ENCODE measurements around the gene B4GALT4. TPM values are rescaled to one million over a fixed set of nuclear protein-coding genes. Genes with fewer than 3 reads are reported as not detected.

Gene B4GALT4
- polyA plus RNA-seq, 2 of the 4 experiments (the other 2 are of a cell fraction), result 101 to 193 TPM

DNA sequence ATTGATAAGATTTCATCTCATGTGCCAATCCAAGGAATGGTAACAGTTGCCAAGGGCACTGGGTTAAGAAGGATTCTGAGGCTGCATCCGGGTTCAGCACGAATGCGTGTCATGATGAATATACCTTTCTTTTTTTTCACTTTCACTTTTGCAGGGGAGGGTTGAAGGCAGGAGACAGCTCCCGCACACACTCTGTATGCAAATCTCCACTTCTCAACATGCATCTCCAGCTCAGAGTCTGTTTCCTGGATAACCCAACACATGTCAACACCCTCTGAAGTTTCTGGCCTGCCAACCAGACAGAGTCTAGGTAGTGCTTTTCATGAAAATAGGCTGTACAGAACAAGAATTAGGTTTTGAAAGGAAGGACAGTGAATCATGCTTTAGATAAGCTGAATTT lies 21.6 kb downstream of the B4GALT4 start:
- ChIA-PET CTCF (interaction anchor here (0.8 kb wide), 1 partner anchor 208 kb away, joined by 3 read pairs; no protein-coding TSS in a partner anchor), POLR2A (no interaction called here)
- WGBS (ENCODE audit: missing lambda C conversion rate), result 89% methylated on average over 4 of the region's 4 CpGs
- H3K4me1 ChIP-seq, result peaks cover 60% of the 10 kb centered on the region
- H3K4me3 ChIP-seq, result no peak overlapping the region
- DNase-seq (ENCODE audit: low read depth in 1 of 2, low spot score in 1 of 2), result no peak
- no peak for FAIRE-seq
- H3K4me2 ChIP-seq, result no peak overlapping the region
- H3K27ac ChIP-seq, result peak overlapping the region in 1 of 2 experiments; percentile 21; a peak in 1 of 6 replicates
- TF ChIP-seq JUNB (IDR thresholded peaks at IDR 0.05) (no peak), HEYL (CRISPR knock-in tag; IDR thresholded peaks at IDR 0.05) (no peak), EHMT2 (IDR thresholded peaks at IDR 0.05; ENCODE audit: low read depth) (no peak), SREBF2 (IDR thresholded peaks at IDR 0.05) (no peak), MAZ (IDR thresholded peaks at IDR 0.05; ENCODE audit: borderline replicate concordance, low read depth, low read length) (no peak), NFE2L2 (conservative IDR thresholded peaks at IDR 0.05; ENCODE audit: low read length) (no peak), EP300 (IDR thresholded peaks at IDR 0.05) (no peak), RCOR1 (IDR thresholded peaks at IDR 0.05; ENCODE audit: low read depth, low read length) (no peak), SMC3 (IDR thresholded peaks at IDR 0.05) (no peak), ZNF302 (CRISPR knock-in tag; IDR thresholded peaks at IDR 0.05) (no peak), PHF8 (IDR thresholded peaks at IDR 0.05; ENCODE audit: borderline replicate concordance, low read depth) (no peak), BHLHE40 (IDR thresholded peaks at IDR 0.05; ENCODE audit: low read depth, low read length) (no peak), ZFP36 (IDR thresholded peaks at IDR 0.05; ENCODE audit: borderline replicate concordance, partially characterized antibody) (no peak)
- TF ChIP-seq, protein P1, sequence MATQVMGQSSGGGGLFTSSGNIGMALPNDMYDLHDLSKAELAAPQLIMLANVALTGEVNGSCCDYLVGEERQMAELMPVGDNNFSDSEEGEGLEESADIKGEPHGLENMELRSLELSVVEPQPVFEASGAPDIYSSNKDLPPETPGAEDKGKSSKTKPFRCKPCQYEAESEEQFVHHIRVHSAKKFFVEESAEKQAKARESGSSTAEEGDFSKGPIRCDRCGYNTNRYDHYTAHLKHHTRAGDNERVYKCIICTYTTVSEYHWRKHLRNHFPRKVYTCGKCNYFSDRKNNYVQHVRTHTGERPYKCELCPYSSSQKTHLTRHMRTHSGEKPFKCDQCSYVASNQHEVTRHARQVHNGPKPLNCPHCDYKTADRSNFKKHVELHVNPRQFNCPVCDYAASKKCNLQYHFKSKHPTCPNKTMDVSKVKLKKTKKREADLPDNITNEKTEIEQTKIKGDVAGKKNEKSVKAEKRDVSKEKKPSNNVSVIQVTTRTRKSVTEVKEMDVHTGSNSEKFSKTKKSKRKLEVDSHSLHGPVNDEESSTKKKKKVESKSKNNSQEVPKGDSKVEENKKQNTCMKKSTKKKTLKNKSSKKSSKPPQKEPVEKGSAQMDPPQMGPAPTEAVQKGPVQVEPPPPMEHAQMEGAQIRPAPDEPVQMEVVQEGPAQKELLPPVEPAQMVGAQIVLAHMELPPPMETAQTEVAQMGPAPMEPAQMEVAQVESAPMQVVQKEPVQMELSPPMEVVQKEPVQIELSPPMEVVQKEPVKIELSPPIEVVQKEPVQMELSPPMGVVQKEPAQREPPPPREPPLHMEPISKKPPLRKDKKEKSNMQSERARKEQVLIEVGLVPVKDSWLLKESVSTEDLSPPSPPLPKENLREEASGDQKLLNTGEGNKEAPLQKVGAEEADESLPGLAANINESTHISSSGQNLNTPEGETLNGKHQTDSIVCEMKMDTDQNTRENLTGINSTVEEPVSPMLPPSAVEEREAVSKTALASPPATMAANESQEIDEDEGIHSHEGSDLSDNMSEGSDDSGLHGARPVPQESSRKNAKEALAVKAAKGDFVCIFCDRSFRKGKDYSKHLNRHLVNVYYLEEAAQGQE (IDR thresholded peaks at IDR 0.05), result no peak
- no peaks in the 10 kb centered on the region for H3K9me3 ChIP-seq
- ATAC-seq, result no peak

DNA sequence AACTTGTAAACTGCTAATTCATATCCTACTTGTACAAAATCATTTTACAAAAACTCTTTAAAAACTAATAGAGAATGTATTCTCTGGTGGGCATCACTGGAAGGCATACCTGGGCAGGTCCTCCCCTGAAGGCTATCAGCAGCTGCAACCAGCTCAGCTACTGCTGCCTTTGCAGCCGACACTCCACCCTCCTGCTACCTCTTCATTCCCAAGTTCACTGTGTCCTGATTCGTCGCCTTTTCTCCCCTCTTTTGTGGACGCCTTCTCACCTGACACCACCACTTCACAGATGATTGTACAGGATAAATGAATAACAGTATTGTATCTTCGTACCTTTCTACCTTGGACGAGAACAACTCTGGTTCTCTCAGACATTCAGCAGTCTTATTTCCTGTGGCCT lies 28.9 kb downstream of the B4GALT4 start:
- no peak for TF ChIP-seq JUNB (IDR thresholded peaks at IDR 0.05)
- no peak for TF ChIP-seq JUN (IDR thresholded peaks at IDR 0.05)
- 13% methylated on average over 6 of the region's 6 CpGs for WGBS (ENCODE audit: missing lambda C conversion rate)
- Histone ChIP-seq H3K27ac (peak overlapping the region; percentile 90 to 91), H3K4me1 (peaks cover 94% of the 10 kb centered on the region), H3K4me2 (peak overlapping the region; percentile 71), H3K9me3 (no peaks in the 10 kb centered on the region), H3K4me3 (no peak overlapping the region)
- ATAC-seq (peak in 1 of 2 experiments; percentile 49; a peak in 4 of 6 replicates), FAIRE-seq (no peak), DNase-seq (ENCODE audit: low read depth in 1 of 2, low spot score in 1 of 2) (peak in 1 of 2 experiments; percentile 44)
- ChIA-PET CTCF (interaction anchor here (0.8 to 4.4 kb wide), 7 partner anchors 12 to 330 kb away, joined by 3 to 28 read pairs (median 3); partner anchors contain the start of genes B4GALT4 and TEX55), POLR2A (no interaction called here)

DNA sequence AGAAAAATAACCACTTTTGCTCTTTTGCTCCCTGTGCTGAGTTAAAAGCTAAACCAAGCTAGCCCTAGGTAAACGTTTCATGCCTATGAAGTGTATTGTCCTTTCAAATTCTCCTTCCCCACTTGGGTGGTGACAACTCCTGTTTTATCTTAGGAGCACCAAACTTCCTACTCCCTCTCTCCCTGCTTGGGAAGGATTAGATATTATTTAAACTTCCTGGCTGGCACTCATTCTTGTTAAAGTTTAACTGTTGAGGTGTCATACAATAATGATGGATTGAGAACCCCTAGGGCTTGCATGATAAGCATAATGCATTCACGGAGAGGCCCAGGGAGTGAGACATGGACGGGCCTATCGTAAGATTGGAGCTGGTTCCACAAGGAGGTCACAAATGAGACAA lies 29.5 kb downstream of the B4GALT4 start:
- DNase-seq (ENCODE audit: low read depth in 1 of 2, low spot score in 1 of 2) (peak; percentile 51 to 93), ATAC-seq (peak; percentile 73 to 77), FAIRE-seq (peak; percentile 95)
- Histone ChIP-seq H3K4me1 (peaks cover 95% of the 10 kb centered on the region), H3K27ac (peak overlapping the region; percentile 90 to 91), H3K4me3 (0 out of 3 replicates have a peak overlapping the region, but pooled peaks have one; percentile 3), H3K4me2 (peak overlapping the region; percentile 71), H3K9me3 (no peaks in the 10 kb centered on the region)
- 3% methylated on average over 4 of the region's 4 CpGs for WGBS (ENCODE audit: missing lambda C conversion rate)
- ChIA-PET CTCF (interaction anchor here (0.8 to 4.4 kb wide), 9 partner anchors 12 to 329 kb away, joined by 3 to 28 read pairs (median 3); partner anchors contain the start of genes B4GALT4 and TEX55), POLR2A (interaction anchor here (0.6 kb wide), 1 partner anchor 18 kb away, joined by 3 read pairs; no protein-coding TSS in a partner anchor)
- peak; percentile 50 for TF ChIP-seq JUNB (IDR thresholded peaks at IDR 0.05)
- TF ChIP-seq RAD21 (conservative IDR thresholded peaks at IDR 0.05 in 1 of 2, IDR thresholded peaks at IDR 0.05 in 1 of 2), result peak in 1 of 2 experiments; percentile 18; a peak in 2 of 5 replicates
- TF ChIP-seq EP300 (IDR thresholded peaks at IDR 0.05), result peak; percentile 56 to 72; a peak in 2 of 5 replicates
- TF ChIP-seq RFX5 (IDR thresholded peaks at IDR 0.05), result no peak
- peak; percentile 54 to 70; a peak in 3 of 5 replicates for TF ChIP-seq JUN (IDR thresholded peaks at IDR 0.05)
- TF ChIP-seq, protein P2, sequence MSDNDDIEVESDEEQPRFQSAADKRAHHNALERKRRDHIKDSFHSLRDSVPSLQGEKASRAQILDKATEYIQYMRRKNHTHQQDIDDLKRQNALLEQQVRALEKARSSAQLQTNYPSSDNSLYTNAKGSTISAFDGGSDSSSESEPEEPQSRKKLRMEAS (IDR thresholded peaks at IDR 0.05), result peak; percentile 68; the same call in 1 of the 2 replicates
- no peak for TF ChIP-seq HES2 (IDR thresholded peaks at IDR 0.05)
- peak; percentile 82 for TF ChIP-seq MAFK (IDR thresholded peaks at IDR 0.05; ENCODE audit: partially characterized antibody)
- no peak for TF ChIP-seq FOSL2 (IDR thresholded peaks at IDR 0.05)
- TF ChIP-seq FOSL2 (CRISPR knock-in tag; IDR thresholded peaks at IDR 0.05), result peak; percentile 29; the same call in 1 of the 2 replicates
- TF ChIP-seq POLR2AphosphoS2 (conservative IDR thresholded peaks at IDR 0.05; ENCODE audit: low read length), result no peak
- no peak for TF ChIP-seq ZC3H11A (IDR thresholded peaks at IDR 0.05)
- TF ChIP-seq, protein P3, sequence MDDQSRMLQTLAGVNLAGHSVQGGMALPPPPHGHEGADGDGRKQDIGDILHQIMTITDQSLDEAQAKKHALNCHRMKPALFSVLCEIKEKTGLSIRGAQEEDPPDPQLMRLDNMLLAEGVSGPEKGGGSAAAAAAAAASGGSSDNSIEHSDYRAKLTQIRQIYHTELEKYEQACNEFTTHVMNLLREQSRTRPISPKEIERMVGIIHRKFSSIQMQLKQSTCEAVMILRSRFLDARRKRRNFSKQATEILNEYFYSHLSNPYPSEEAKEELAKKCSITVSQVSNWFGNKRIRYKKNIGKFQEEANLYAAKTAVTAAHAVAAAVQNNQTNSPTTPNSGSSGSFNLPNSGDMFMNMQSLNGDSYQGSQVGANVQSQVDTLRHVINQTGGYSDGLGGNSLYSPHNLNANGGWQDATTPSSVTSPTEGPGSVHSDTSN (IDR thresholded peaks at IDR 0.05), result peak; percentile 90
- TF ChIP-seq TP53 (CRISPR knock-in tag; IDR thresholded peaks at IDR 0.05), result no peak
- no peak for TF ChIP-seq BHLHE40 (IDR thresholded peaks at IDR 0.05; ENCODE audit: low read depth, low read length)
- peak; percentile 94 for TF ChIP-seq GATA3 (IDR thresholded peaks at IDR 0.05; ENCODE audit: borderline replicate concordance)
- TF ChIP-seq CBX8 (IDR thresholded peaks at IDR 0.05), result no peak
- TF ChIP-seq CEBPB (IDR thresholded peaks at IDR 0.05), result peak in 1 of 2 experiments; percentile 54; a peak in 1 of 4 replicates
- TF ChIP-seq NFE2L2 (conservative IDR thresholded peaks at IDR 0.05; ENCODE audit: low read length), result no peak
- no peak for TF ChIP-seq FOSB (CRISPR knock-in tag; IDR thresholded peaks at IDR 0.05)
- peak; percentile 99 for TF ChIP-seq HOXB5 (CRISPR knock-in tag; IDR thresholded peaks at IDR 0.05)
- no peak for TF ChIP-seq HDAC2 (IDR thresholded peaks at IDR 0.05)

Data from A549 (cell line).